Natural killer cell (primary cell): Measurements from ENCODE around the gene ENDOU. TPM values are rescaled to one million over a fixed set of nuclear protein-coding genes. Genes with fewer than 3 reads are reported as not detected.
A peak's percentile ranks its signal among the peaks of the same experiment; 100 is the strongest.

Source experiments
- ATAC-seq, 3 donors: fragments of 150-1000 bp in 2 of 3; fragments of 200-7000 bp in 1 of 3; cut with Tn5 transposase; 1 replicate in 1 of 3; 2 replicates in 2 of 3; pipeline ENCODE4 v1.10.0; 2021; ENCODE audit warnings: mild to moderate bottlenecking in 2 of 3, moderate library complexity in 2 of 3
- DNase-seq, 2 donors: peaks; one replicate each; pipeline versions ENCODE4 v3.0.0 to v3.0.0-alpha.2; 2013 to 2021; ENCODE audit warnings: mixed read lengths in 1 of 2
- H3K27ac ChIP-seq: one replicate; pipeline ENCODE4 v1.5.1; 2013; ENCODE audit warnings: mild to moderate bottlenecking, low read length
- H3K27me3 ChIP-seq: one replicate; pipeline ENCODE4 v1.6.1; 2013; ENCODE audit warnings: low read length; ENCODE audit not compliant: control insufficient read depth, insufficient read depth
- H3K36me3 ChIP-seq: one replicate; pipeline ENCODE4 v1.6.1; 2013; ENCODE audit warnings: low read length; ENCODE audit not compliant: control insufficient read depth, insufficient read depth
- H3K4me1 ChIP-seq: one replicate; pipeline ENCODE4 v1.6.1; 2013; ENCODE audit warnings: low read length; ENCODE audit not compliant: control insufficient read depth, insufficient read depth
- H3K4me3 ChIP-seq: one replicate; pipeline ENCODE4 v1.5.1; 2013; ENCODE audit warnings: low read length
- H3K9me3 ChIP-seq: one replicate; pipeline ENCODE4 v1.6.1; 2013; ENCODE audit warnings: low read length; ENCODE audit not compliant: control insufficient read depth, insufficient read depth
- H3K27ac Mint-ChIP-seq, 2 donors: one replicate each; pipeline ENCODE4 v1.8.0; 2022; ENCODE audit warnings: mild to moderate bottlenecking in 2 of 2, mixed read lengths in 2 of 2, moderate library complexity in 1 of 2
- H3K27me3 Mint-ChIP-seq, 2 donors: one replicate each; pipeline ENCODE4 v1.8.0; 2022; ENCODE audit warnings: low read depth in 2 of 2, mixed read lengths in 2 of 2
- H3K36me3 Mint-ChIP-seq: one replicate; pipeline ENCODE4 v1.8.0; 2022; ENCODE audit warnings: mixed read lengths
- H3K4me1 Mint-ChIP-seq, 2 donors: one replicate each; pipeline ENCODE4 v1.8.0; 2022; ENCODE audit warnings: mixed read lengths in 2 of 2
- H3K4me3 Mint-ChIP-seq: one replicate; pipeline ENCODE4 v1.8.0; 2022; ENCODE audit warnings: mild to moderate bottlenecking, moderate library complexity, mixed read lengths
- H3K9me3 Mint-ChIP-seq, 2 donors: one replicate each; pipeline ENCODE4 v1.8.0; 2022; ENCODE audit warnings: mixed read lengths in 2 of 2
- CTCF ChIP-seq: fragments of 200-600 bp; IDR thresholded peaks from one replicate; pipeline ENCODE4 v1.8.0; 2022; ENCODE audit warnings: antibody characterized with exemption
- WGBS: methylation state at CpG from one replicate; pipeline ENCODE4 v1.1.7; 2013; ENCODE audit warnings: missing lambda C conversion rate; ENCODE audit not compliant: insufficient coverage; 5-methylcytosine and 5-hydroxymethylcytosine counted together
- intact Hi-C: fragments of 100-400 bp; cut with micrococcal nuclease; formaldehyde crosslinking; loops from one replicate; pipeline ENCODE4 v1.14.2; 2022
- total RNA-seq, 4 donors: library from RNA; stranded (reverse); fragments of 120-200 nt in 1 of 4; gene quantifications; one replicate each; pipeline versions ENCODE4 v1.2.3 to v1.2.4, GENCODE V29; 2013 to 2022

The ENDOU gene
- total RNA-seq, 3 donors from 2014 or later (not counting 1 experiment from before 2014, with no cell fraction given): 0.20 to 0.41 (median 0.24) TPM

GRCh38 chr12:47744778-47745436 is 19.6 kb upstream of the ENDOU start:
- H3K27me3 Mint-ChIP-seq: peaks cover 18% of the 10 kb centered on the region in 2 donors
- H3K9me3 Mint-ChIP-seq: no peaks in the 10 kb centered on the region
- DNase-seq (no peak), ATAC-seq (no peak)
- Histone ChIP-seq H3K27me3 (peaks cover 6% of the 10 kb centered on the region), H3K4me1 (peaks cover 35% of the 10 kb centered on the region), H3K9me3 (no peaks in the 10 kb centered on the region), H3K27ac (no peak overlapping the region), H3K36me3 (no peaks in the 10 kb centered on the region), H3K4me3 (no peak overlapping the region)
- intact Hi-C loops: no loop called here
- H3K36me3 Mint-ChIP-seq: no peaks in the 10 kb centered on the region
- no peak for TF ChIP-seq CTCF
- WGBS: 79% methylated on average over 8 of the region's 8 CpGs
- H3K4me3 Mint-ChIP-seq: no peak overlapping the region
- peaks cover 12 to 32% of the 10 kb centered on the region in 2 donors for H3K4me1 Mint-ChIP-seq
- no peak overlapping the region for H3K27ac Mint-ChIP-seq

GRCh38 chr12:47744005-47744651 is 18.8 kb upstream of the ENDOU start:
- Mint-ChIP-seq H3K36me3 (no peaks in the 10 kb centered on the region), H3K9me3 (no peaks in the 10 kb centered on the region), H3K4me3 (no peak overlapping the region), H3K27ac (no peak overlapping the region), H3K4me1 (peaks cover 17 to 38% of the 10 kb centered on the region in 2 donors), H3K27me3 (peaks cover 18 to 19% of the 10 kb centered on the region in 2 donors)
- Histone ChIP-seq H3K27me3 (peaks cover 6% of the 10 kb centered on the region), H3K4me1 (peaks cover 41% of the 10 kb centered on the region), H3K4me3 (no peak overlapping the region), H3K36me3 (no peaks in the 10 kb centered on the region), H3K27ac (no peak overlapping the region), H3K9me3 (no peaks in the 10 kb centered on the region)
- TF ChIP-seq CTCF: no peak
- ATAC-seq (no peak), DNase-seq (peak in 1 of 2 donors; percentile 81)
- WGBS: 46% methylated on average over 9 of the region's 10 CpGs
- intact Hi-C loops: no loop called here

- Histone ChIP-seq H3K27ac (no peak overlapping the region), H3K27me3 (peaks cover 6% of the 10 kb centered on the region), H3K4me3 (no peak overlapping the region), H3K9me3 (no peaks in the 10 kb centered on the region), H3K4me1 (peaks cover 41% of the 10 kb centered on the region), H3K36me3 (no peaks in the 10 kb centered on the region)
- Mint-ChIP-seq H3K4me1 (peaks cover 17 to 38% of the 10 kb centered on the region in 2 donors), H3K9me3 (no peaks in the 10 kb centered on the region), H3K36me3 (no peaks in the 10 kb centered on the region), H3K27ac (no peak overlapping the region), H3K27me3 (peaks cover 18 to 19% of the 10 kb centered on the region in 2 donors), H3K4me3 (no peak overlapping the region)
- DNase-seq (no peak), ATAC-seq (no peak)
- no peak for TF ChIP-seq CTCF
- WGBS: 87% methylated on average over 9 of the region's 9 CpGs
- intact Hi-C loops: loop anchor here (2.0 kb wide), 1 partner anchor 15 kb away; the partner anchor contains the start of gene RAPGEF3
Measured at GRCh38 chr12:47743311-47743860, 18.1 kb upstream of the ENDOU start.
